Astrocyte of the hippocampus (primary cell): Measurements from ENCODE around the gene SPTBN1.
A peak's percentile ranks its signal among the peaks of the same experiment; 100 is the strongest.

Source experiments
- DNase-seq: peaks from one replicate; pipeline ENCODE4 v3.0.0; 2011; ENCODE audit warnings: low read depth, low spot score

Gene SPTBN1

GRCh38 chr2:54649633-54650032 lies 193.5 kb downstream of the SPTBN1 start:
- no peak for DNase-seq

GRCh38 chr2:54650612-54651011 lies 194.5 kb downstream of the SPTBN1 start:
- DNase-seq = no peak

DNA sequence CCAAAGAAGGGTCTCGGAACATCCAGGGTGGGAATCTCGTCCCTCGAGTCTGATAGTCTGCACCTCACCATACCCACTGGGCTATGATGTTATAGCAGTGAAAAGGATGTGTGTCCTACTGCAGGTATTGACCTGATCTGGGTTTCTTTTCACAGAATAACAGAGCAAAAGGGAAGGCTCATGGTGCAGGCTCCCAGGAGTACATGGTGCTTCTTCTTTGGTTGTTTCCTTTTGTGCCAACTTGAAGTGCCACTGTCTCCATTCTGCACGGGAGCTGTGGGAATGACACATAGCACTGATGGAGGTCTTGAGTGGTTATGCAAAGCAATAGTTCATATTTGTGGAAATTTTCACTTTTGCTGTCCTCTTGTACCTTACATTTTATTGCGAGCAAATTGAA lies 195.2 kb downstream of the SPTBN1 start:
- DNase-seq = no peak

- DNase-seq = no peak
These were observed 196.4 kb downstream of the SPTBN1 start for GRCh38 chr2:54652540-54652939.

DNA sequence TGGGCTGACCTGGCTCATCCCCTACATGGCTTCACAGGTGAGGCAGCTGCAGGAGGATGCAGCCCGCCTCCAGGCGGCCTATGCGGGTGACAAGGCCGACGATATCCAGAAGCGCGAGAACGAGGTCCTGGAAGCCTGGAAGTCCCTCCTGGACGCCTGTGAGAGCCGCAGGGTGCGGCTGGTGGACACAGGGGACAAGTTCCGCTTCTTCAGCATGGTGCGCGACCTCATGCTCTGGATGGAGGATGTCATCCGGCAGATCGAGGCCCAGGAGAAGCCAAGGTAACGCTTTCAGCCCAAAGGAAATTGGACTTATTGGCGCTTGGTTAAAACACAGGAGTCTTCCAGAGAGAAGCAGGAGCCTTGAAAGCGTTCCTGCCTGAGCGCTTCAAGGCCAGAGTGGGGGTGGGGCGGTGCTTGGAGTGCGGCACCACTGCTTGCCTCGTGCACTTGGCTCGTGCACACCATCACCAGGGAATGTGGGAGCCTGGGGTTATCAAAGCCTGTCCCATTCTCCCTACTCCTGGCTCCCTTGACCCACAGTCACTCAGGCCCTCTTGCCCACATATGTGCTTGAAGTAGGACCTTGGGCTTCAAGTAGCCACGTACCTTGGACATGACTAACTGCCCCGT lies 197.6 kb downstream of the SPTBN1 start:
- DNase-seq = no peak

DNA sequence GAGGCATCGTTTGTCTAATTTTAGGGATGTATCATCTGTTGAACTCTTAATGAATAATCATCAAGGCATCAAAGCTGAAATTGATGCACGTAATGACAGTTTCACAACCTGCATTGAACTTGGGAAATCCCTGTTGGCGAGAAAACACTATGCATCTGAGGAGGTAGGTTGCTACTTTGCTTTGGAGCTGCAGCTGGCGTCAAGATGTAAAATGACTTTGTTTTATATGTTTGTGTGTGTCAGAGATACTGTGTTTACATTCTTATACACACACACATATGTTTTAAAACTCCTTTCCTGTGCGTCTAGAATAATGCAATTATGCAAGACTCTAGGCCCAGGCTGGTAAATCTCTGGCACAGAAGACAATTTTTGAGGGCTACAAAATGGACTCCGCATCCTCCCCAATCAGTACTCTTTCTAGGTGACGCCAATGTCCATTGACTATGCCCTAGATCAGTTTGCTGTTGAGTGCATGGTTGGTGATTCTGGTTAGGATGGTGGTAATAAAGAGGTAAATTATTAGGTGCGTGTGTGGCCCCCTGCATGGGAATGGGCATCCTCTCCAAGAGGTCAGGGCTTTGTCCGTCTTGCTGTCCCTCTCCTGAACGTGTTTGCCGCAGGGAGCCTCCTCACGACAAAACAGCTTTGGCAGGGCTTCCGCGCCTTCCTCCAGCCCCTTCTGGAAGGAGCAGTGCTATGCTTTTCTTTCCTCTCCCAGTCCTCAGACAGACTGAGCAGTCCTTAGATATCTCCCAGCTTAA lies 199.1 kb downstream of the SPTBN1 start:
- DNase-seq = no peak

DNA sequence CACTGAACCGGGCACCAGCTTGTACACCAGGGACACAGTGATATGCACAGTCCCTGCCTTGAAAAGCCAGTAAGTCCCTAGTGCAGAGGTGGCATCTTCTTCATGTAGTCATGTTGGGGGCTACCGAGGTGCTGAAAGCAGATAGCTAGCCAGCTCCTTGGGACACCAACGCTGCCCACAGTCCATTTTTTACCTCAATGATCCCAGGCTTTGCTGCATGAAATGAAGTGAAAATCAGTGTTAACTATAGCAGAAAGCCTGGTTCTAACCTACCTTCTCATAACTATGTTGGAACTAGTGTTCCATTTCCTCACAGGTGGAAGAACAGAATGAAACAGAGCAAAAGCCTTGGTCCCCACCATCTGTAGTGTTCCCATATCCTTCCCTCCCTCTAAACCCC lies 200.7 kb downstream of the SPTBN1 start:
- no peak for DNase-seq

GRCh38 chr2:54657664-54658083 lies 201.5 kb downstream of the SPTBN1 start:
- DNase-seq = peak; percentile 56

- DNase-seq = peak; percentile 83
These were observed 202.5 kb downstream of the SPTBN1 start for GRCh38 chr2:54658564-54659071.

- no peak for DNase-seq
These were observed 203.4 kb downstream of the SPTBN1 start for GRCh38 chr2:54659527-54659926.

- DNase-seq = no peak
These were observed 204.6 kb downstream of the SPTBN1 start for GRCh38 chr2:54660752-54661151.

- no peak for DNase-seq
These were observed 207.4 kb downstream of the SPTBN1 start for GRCh38 chr2:54663424-54664030.

GRCh38 chr2:54664238-54664786 lies 208.2 kb downstream of the SPTBN1 start:
- no peak for DNase-seq

DNA sequence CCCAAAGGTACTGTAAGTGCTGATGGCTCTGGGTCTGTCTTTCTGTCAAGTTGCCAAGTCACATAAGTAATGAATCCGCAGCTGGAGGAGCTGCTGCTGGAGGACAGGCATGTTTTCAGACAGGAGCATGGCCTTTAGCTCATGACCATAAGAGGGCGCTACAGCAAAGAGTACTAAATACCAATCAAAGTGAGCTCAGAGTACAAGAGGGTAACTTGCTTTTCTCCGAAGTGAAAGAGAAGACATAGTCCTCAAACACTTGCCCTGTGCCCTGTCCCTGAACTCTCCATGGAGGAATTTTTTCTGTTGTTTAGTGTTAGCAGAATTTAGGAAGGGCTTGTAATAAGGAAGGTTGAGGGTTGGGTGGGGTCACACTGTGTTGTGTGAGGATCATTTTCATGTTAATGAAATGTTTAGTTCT lies 209.3 kb downstream of the SPTBN1 start:
- DNase-seq = peak; percentile 32

DNA sequence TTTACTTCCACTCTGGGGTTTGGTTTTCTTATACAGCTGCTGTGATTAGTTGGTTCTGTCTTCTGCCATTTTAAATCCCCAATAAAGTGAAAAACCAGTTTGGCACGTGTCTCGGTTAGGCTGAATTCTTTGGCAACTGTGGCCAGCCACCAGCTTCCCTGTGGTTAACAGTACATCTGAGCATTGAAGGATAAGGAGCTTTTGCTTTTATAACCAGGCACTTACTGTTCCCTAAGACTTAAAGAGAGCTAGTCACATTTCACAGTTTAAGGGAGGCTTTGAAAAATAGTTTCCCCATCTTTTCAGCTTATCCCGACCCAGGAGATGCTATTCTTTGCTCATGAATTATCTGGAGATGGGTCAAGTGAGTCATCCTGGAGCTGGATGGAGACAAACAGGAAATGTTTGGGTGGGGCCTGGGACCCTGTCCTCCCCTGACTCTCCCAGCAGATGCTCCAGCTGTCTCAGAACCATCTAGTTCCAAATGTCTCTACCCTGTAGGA lies 210.1 kb downstream of the SPTBN1 start:
- peak; percentile 89 for DNase-seq

DNA sequence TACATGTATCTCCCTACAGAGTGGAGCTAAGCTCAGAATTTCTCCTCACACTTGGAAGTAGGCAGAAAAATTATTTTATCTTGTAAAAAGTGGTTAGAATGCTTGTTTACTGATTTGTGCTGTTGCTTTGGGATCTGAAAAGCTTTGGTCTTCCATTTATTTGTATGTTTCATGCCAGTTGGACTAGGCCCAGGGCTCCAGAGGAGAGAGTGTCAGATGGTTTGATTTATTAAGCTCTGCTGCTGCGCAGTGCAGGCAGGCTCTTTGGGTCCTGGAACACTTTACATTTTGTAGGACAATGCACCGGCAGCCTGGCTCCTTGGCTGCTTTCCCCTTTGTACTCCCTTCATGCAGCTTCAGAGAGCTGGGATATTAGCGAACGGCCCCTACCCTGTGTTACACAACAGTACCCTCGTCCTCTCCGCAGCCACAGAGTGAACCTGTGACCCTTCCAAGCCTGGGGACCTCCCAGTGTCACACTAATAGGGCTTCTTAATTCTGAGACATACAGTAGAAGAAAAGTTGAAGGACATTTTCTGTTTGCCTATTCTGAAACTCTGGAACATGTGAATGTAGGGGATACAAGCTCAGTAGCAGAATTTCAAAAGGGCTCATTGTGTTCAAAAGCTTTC lies 210.6 kb downstream of the SPTBN1 start:
- DNase-seq = peak; percentile 80

- DNase-seq = no peak
These were observed 211.1 kb downstream of the SPTBN1 start for GRCh38 chr2:54667266-54667639.

- no peak for DNase-seq
These were observed 211.9 kb downstream of the SPTBN1 start for GRCh38 chr2:54667726-54668650.

DNA sequence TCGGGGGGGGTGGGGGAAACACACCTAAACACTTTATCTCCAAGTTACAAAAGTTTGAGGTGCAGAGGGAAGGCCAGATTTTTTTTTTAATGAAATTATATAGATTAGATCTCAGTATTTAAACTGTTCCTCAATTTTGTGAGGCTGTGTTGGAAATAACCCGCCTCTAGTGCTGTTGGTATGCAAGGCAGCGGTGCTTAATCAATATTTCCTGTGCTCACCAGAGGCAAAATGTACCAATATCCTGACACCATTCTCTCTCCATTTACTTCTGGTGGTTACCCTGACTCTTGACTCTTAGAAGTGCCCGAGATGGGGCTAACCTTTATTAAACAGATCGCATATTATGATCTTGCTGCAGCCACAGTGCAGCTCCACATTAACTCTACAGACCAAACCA lies 212.6 kb downstream of the SPTBN1 start:
- DNase-seq = no peak

DNA sequence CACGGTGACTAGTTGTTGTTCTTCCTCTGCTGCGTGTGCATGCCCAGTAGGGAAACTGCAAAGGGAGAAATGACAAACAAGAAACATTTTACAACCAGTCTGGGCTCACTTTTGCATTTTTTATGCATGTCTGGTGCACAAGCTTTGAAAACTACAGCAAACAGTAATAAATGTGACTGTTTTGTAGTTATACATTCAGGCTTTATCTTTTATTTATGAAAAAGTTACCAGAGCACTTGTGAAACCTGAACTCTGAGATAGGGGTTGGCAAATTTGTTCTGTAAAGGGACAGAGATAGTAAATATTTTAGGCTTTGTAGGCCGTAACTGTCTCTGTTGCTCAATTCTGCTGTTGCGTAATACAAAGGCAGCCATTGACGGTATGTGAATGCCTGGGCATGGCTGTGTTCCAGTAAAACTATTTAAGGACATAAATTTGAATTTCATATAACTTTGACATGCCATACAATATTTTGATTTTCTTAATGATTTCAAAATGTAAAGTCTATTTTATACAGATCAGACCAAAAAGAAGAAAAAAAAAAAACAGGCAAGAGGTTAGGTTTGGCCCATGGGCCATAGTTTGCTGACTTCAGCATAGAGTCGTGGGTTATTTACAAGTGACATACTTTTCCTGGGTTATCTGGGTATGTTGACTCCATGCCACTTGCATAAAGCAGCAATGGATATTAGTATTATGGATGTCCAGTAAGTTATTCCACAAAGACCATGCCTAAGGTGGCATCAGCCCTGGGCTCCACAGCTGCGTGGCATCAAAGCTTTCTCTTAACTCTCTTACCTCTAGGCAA lies 213.8 kb downstream of the SPTBN1 start:
- DNase-seq = no peak
